ENCODE measurements around the gene TCEAL4.
"Not testable (repeated sequence)": the region's sequence is repeated elsewhere in the genome, so short reads cannot be mapped to it uniquely, and the experiment has no call there.

Gene TCEAL4

DNA sequence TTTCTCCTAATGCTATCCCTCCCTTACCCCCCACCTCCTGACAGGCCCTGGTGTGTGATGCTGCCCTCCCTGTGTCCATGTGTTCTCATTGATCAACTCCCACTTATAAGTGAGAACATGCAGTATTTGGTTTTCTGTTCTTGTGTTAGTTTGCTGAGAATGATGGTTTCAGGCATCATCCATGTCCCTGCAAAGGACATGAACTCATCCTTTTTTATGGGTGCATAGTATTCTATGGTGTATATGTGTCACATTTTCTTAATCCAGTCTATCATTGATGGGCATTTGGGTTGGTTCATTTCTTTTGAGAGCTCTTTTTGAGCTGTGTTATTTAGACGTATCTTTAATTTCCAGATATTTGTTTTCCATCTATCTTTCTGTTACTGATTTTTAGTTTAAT, 7.0 kb downstream of the TCEAL4 start:
- not testable (repeated sequence) for DNase-seq (ENCODE audit: low read depth)

DNA sequence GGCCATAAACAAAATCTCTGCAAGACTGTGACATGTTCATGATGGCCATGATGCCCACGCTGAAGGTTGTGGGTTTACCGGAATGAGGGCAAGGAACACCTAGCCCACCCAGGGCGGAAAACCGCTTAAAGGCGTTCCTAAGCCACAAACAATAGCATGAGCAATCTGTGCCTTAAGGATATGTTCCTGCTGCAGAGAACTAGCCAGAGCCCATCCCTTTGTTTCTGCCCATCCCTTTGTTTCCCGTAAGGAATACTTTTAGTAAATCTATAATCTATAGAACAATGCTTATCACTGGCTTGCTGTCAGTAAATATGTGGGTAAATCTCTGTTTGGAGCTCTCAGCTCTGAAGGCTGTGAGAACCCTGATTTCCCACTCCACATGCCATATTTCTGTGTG, 9.9 kb downstream of the TCEAL4 start:
- not testable (repeated sequence) for DNase-seq (ENCODE audit: low read depth)

DNA sequence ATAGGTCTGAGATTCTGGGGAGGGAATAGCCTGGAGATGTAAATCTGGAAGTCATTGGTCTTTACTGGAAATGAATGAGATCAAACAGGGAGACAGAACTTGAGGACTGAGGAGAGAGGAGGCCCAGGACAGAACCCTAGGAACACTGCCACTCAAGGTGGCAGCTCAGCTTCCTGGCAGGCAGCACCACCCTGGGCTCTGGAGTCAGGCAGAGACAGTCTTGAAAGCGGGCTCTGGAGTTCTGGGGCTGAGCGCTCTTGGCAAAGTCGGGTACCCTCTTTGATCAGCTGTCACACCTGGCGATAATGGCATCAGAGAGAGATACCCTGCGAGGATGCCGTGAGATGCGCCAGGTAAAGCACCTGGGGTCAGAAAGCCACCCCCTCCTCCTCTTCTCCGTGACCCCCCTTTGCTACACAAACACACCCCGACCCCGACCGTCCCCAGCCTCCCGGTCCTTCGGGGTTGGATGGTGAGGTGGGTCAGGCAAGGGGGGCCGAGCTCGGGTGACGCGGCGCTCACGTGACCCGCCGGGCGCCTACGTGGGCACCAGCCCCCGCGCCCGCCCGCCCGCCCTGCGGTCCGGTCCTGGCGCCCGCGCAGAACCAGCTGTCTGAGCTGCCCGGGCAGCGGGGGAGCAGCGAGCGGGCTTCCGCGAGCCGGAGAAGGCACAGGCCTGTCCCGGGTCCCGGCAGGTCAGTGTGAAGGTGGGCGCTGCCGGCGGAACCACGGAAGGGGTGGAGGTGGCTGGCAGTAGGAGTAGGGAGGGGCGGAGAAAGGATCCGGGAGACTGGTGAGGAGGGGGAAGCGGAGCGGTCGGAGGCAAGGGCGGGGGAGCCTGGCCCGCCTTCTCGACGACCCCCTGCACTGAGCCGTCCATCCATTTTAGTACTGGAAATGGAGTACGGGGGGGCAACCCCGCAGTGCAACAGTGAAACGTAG, 22.3 kb downstream of the TCEAL4 start, which contains the start of gene TCEAL3:
Gene TCEAL3 (plus strand): TSS at position 600 of the 942 bp plus-strand sequence. CDS start 1,102 bp downstream, outside the sequence.
- DNase-seq (ENCODE audit: low read depth) = peak; percentile 20

DNA sequence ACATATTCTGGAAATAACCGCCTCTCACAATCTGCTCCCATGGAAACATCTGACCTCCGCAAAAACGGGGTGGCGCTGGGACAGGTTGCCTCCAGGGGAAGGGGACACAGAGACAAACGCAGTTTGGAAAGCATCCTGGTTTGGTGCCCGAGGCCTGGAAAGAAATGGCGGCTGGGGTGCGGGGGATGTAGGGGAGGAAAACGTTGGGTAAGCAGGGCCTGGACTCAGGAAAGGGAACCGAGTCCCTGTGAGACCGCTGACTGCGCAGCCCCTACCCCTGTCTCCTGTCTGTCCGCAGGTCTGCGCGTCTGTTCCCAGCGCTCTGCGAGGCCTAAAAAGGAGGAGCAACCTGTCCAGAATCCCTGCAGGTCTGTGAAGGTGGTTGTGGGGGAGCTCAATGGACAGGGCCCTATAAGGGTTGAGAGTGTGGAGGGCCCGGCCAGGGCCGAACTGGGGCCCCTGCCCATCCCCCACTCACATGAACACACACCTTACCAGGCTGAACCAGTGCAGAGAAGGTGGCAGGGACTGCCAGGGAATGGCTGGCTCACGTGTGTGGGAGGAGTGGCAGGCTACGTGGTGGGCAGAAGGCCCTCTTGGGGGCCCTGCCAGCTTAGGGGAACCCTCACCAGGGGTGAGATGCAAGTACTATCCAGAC, 23.1 kb downstream of the TCEAL4 start:
- no peak for DNase-seq (ENCODE audit: low read depth)

DNA sequence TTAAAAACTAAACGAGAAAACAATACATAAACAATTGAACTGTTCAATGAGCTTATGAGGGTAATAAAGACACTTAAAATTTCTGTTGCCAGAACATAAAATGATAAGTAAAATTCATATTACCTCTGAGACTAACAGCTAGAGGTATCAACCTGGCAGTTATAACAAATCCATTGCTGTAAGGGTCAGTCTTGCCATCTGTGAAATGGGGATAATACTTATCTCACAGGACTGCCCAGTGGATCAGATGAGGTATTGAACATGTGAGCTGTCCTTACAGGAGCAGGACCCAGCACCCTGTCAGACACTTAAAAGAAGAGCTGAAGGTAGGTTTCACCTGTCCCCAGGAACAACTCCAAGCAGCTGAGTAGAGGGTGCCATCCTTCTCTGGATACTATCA, 25.0 kb downstream of the TCEAL4 start:
- DNase-seq (ENCODE audit: low read depth) = no peak

DNA sequence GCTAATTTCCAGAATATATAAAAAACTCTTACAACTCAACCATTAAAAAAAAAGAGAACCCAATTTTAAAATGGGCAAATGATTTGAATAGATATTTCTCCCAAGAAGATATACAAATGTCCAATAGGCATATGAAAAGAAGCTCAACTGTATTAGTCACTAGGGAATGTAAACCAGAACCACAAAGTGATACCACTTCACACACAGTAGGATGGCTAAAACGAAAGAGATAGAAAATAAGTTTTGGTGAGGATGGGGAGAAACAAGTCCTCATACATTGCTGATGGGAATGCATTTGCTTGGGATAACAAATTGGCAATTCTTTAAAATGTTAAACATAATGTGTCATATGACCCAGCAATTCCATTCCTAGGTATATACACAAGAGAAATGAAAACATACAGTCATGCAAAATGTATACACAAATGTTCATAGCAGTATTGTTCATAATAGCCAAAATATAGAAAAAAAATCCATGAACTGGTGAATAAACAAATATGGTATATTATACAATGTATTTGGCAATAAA, 28.1 kb downstream of the TCEAL4 start:
- no peak for DNase-seq (ENCODE audit: low read depth)

DNA sequence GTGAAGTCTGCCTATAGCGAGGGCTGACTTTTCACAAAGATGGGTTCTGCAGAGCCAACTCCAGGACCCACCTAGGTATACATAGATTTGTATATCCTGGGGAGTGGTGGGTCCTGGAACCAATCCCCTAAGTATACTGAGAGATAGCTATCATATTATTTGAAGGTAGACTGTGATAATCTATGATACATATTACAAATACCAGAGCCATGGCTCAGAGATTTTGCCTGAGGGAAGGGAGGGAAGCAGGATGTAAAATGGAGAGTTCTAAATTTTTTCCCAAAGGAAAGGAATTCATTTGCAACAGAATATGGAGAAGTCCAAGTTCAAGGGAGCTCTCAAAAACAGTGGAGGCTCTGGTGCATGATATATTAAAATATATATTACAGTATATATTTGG, 29.7 kb downstream of the TCEAL4 start:
- DNase-seq (ENCODE audit: low read depth) = no peak

DNA sequence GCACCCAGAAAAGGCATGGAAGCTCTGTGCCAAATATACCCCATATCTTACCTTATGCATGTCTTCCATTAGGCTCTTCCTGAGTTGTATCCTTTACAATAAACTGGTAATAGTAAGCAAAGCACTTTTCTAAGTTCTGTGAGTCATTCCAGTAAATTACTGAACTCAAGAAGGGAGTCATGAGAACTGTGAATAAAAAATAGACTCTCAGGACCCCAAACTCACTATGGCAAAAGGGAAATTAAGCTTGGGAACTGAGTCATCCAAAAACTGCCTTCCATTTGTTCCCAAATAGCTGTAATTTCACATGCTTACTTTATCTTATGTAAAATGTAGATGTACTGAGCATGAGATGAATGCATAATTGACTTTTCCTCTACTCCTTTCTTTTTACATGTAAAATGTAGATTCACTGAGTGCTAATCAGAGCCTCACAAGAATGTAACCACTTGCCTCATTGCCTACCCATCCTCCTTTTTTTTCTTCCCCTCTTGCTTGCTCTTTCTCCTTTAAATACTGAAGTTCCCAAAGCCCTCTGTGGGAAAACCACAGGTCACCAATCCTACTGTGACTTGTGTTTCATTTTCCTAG, 30.6 kb downstream of the TCEAL4 start:
- no peak for DNase-seq (ENCODE audit: low read depth)

DNA sequence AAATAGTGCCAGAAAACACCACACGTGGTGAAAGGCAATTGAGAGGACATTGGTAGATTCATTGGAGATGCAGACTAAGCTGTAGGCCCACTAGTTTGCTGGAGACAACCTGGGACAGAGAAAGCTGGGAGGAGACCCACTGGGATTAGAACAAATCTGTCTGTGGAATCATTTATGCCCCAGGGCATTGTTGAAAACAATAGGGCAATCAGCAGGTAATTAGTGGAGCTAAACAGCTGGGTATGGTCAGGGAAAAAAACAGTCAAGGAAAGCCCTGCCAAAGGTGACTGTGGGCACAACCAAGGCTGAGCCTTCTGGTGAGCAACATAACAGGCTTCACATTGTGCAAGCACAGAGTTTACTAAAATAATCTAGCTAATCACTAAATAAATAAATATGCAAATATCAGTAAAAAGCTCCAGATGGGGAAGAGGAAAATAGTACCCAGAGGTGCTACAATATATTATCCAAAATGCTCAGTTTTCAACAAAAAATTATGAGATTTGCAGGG, 31.4 kb downstream of the TCEAL4 start:
- DNase-seq (ENCODE audit: low read depth) = no peak

DNA sequence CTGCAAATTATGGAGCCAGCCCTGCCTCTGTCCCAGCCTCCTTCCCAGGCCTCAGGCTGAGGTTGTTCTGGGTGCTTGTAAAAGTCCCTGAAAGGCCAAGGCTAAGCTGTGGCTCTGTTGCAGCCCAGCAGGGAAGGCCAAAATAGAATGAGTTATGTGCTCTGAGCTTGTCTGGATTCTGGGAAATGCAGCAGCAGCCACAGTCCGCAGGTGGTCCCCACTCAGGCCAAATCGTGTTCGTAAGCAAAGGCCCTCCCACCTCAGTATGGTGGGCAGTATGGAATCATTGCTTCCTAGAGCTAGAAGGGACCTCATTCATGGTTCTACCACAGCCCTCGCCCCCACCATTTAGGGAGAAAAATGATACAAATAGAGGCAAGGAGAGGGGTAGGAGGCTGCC, 38.8 kb downstream of the TCEAL4 start:
- DNase-seq (ENCODE audit: low read depth) = no peak

DNA sequence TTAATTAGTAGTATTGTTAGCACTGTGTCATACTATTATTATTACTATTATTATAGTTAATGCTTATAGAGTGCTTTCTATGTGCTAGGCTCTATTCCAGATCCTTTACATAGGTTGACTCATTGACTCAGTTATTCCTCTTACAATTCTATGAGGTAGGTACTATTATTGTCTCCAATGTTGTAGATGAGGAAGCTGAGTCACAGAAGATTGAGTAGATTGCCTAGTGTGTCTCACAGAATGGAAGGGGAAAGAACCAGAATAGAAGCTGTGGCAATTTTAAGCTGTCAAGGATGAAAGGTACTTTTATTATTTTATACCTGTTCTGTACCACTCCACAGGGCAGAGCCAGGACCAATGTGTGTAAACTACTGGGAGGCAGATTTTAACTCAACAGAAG, 41.5 kb downstream of the TCEAL4 start:
- DNase-seq (ENCODE audit: low read depth) = no peak

DNA sequence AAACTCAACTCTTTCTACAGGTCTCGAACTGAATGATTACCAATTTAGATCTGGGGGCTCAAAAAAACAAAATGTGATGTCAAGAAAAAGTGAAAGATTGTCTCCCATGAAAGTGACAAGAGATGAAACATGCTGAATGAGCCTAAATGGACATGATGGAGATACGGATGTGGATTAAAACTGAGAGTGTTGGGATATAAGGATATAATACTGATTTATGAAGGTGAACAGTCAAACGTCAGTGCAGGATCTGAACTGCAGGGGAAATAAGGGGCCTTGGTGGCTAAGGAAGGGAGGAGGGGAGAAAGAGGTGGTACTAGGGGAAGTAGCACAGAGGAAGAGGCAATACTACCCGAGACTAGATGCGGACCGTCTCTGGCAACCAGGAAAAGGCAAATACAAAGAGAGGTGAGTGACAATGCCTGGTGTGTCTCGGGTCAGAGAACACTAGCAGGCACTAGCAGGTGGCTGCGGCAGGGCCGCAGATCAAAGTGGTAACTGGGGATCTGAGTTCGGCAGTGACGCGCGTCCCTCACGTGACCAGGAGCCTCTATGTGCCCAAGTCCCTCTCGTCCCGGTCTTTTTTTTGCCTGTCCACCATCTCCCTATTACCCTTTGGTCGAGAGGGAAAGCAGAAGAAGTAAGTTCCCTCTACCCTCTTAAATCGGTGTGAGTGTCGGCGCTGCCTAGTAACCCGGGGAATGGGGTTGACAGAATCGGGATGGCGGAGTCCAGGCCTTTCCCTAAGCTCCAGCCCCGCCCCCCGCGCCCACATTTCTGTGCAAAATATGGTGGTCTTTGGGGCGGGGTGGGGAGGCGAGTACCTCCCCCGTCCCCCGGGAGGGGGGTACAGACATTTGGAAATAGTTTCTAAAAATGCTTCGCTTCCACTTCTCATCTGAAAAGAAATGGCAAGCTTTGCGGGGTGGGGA, 43.3 kb downstream of the TCEAL4 start, which contains the start of gene TCEAL1:
Gene TCEAL1 (plus strand): TSS at position 590 of the 932 bp plus-strand sequence. CDS start 942 bp downstream, outside the sequence.
- DNase-seq (ENCODE audit: low read depth) = no peak

DNA sequence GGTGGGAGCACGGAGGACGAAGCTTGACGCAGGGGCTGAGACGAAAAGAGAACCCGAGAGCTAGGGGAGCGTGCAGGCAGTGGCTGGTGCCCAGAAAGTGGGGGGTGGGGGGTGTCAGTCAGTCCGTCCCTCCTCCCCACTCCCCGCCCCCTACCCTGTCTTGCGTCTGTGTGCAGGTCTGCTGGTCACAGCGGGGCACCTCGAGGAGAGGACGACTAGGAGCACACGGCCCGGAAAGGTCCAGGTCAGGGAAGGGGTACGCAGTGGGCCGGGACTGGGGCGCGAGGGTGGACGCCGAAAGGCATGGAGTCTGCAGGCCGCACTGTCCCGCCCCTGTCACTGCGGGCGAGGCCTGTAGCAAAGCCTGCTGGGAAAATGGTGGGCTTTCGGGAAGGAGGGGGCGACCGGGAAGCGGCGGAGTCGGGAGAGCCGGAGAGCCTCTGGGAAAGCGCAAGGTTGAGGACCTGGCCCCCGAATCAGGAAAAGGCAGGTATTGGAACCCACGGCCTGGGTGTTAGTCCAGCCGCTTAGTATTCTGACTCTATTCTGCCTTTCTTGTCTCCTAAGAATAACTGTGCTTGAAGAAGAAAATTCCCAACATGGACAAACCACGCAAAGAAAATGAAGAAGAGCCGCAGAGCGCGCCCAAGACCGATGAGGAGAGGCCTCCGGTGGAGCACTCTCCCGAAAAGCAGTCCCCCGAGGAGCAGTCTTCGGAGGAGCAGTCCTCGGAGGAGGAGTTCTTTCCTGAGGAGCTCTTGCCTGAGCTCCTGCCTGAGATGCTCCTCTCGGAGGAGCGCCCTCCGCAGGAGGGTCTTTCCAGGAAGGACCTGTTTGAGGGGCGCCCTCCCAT, 44.2 kb downstream of the TCEAL4 start:
- DNase-seq (ENCODE audit: low read depth) = no peak

DNA sequence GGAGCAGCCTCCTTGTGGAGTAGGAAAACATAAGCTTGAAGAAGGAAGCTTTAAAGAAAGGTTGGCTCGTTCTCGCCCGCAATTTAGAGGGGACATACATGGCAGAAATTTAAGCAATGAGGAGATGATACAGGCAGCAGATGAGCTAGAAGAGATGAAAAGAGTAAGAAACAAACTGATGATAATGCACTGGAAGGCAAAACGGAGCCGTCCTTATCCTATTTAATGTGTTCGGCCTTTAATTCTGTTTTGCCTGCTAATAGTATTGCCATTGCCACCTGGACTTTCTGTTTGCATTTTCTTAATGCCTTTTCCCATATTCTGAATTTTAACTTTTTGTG, 44.8 kb downstream of the TCEAL4 start:
- DNase-seq (ENCODE audit: low read depth) = no peak

DNA sequence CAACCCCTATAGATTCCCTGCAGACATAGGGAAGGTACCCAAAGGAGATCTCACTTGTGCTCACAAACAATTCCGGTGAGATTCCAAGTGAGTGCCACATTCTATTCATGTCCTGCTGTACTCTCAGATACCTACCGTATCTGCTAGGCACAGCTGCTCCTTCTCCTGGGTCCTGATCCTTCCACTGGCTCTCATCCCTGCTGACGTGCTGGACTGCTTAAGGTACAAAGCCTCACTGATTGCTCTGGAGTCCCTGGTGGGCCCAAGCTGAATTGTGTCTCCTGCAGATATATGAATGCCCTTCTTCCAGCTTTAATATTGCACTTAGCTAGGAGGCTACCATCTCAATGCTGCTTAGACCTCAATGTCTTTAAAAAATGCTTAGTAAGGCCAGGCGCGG, 45.8 kb downstream of the TCEAL4 start:
- DNase-seq (ENCODE audit: low read depth) = no peak

DNA sequence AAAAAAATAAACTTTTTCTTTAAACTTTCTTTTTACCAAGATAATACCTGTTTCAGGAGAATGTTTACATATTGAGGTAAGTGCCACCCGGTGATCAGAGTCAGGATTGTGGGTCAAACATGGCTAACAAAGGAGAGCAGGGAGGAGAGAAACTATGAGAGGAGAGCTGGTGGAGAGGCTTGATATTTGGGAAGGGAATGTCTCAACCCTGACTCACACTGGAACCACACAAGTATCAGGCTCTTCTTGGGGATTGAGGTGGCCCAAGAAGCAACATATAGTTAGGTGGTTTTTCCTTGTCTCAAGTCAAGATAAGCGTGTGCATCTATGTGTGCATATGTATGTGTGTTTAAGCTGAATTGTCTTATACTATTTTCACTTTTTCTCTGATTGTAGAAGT, 50.1 kb downstream of the TCEAL4 start:
- DNase-seq (ENCODE audit: low read depth) = no peak
